H1 (cell line): ENCODE data around the gene NEO1. TPM values are rescaled to one million over a fixed set of nuclear protein-coding genes. Genes with fewer than 3 reads are reported as not detected.

Experiments used
- CTBP2 ChIP-seq: IDR thresholded peaks from 2 replicates; pipeline ENCODE4 v1.7.0; 2011; ENCODE audit warnings: borderline replicate concordance, mild to moderate bottlenecking, moderate library complexity, mixed read lengths, low read length; ENCODE audit not compliant: insufficient read depth, insufficient read length
- EP300 ChIP-seq, 2 experiments: IDR thresholded peaks; 1 replicate in 1 of 2; 2 replicates in 1 of 2; pipeline ENCODE4 v1.6.1; 2011 to 2012; ENCODE audit warnings: low read depth in 2 of 2, low read length in 2 of 2, mild to moderate bottlenecking in 2 of 2, borderline replicate concordance in 1 of 2, inconsistent platforms in 1 of 2, moderate library complexity in 1 of 2
- GTF2F1 ChIP-seq: IDR thresholded peaks from 2 replicates; pipeline ENCODE4 v1.6.1; 2012; ENCODE audit warnings: low read depth, low read length, improper control_type of control experiment, borderline replicate concordance
- HDAC6 ChIP-seq: IDR thresholded peaks from one replicate; pipeline ENCODE4 v1.7.1; 2012; ENCODE audit warnings: low read depth, mild to moderate bottlenecking, inconsistent platforms, low read length, moderate library complexity
- KDM1A ChIP-seq: fragments of 200-600, 300-600 bp; sonication (generic); IDR thresholded peaks from 2 replicates; pipeline ENCODE4 v1.7.1; 2016; ENCODE audit warnings: mild to moderate bottlenecking, low read length, borderline replicate concordance
- MAFK ChIP-seq: IDR thresholded peaks from 2 replicates; pipeline ENCODE4 v1.6.1; 2012; ENCODE audit warnings: low read depth, mild to moderate bottlenecking, improper control_type of control experiment, low read length
- PHF8 ChIP-seq: fragments of 200-600 bp; sonication (generic); conservative IDR thresholded peaks from 2 replicates; pipeline ENCODE4 v1.7.1; 2012; ENCODE audit warnings: low read depth, mild to moderate bottlenecking, inconsistent platforms, low read length, moderate library complexity
- POLR2A ChIP-seq, 2 experiments: IDR thresholded peaks; 1 replicate in 1 of 2; 2 replicates in 1 of 2; pipeline ENCODE4 v1.6.1; 2011; ENCODE audit warnings: low read depth in 2 of 2, low read length in 2 of 2, mild to moderate bottlenecking in 2 of 2; ENCODE audit errors: control extremely low read depth in 1 of 2
- SP1 ChIP-seq: IDR thresholded peaks from 2 replicates; pipeline ENCODE4 v1.6.1; 2011; ENCODE audit warnings: low read depth, low read length
- polyA plus RNA-seq, 7 experiments: library from polyadenylated mRNA; depleted of rRNA in 3 of 7; stranded (reverse) in 5 of 7; unstranded in 2 of 7; fragments of >200 nt in 5 of 7; fragments of 200-250 nt in 2 of 7; gene quantifications; 1 replicate in 5 of 7; 2 replicates in 1 of 7; 4 replicates in 1 of 7; pipeline versions ENCODE4 v1.2.1 to v1.2.3, GENCODE V29; 2011 to 2013; ENCODE audit warnings: missing spikeins in 2 of 7, mixed read lengths in 2 of 7
- total RNA-seq: library from RNA; stranded (reverse); fragmentation: NEBNext Ultra II Directional; extraction: Animal tissue kit (Norgen Biotek cat#: 25700); gene quantifications from 2 replicates; pipeline ENCODE4 v1.2.1, GENCODE V29; 2021

The NEO1 gene
- total and polyA plus RNA-seq, 2 of the 8 experiments (the other 6 are each of a cell fraction or from before 2014, with no cell fraction given), result 36.0 to 51.0 TPM

- TF ChIP-seq PHF8 (no peak), HDAC6 (no peak), KDM1A (no peak), MAFK (no peak), POLR2A (IDR thresholded peaks at IDR 0.05; ENCODE audit: control extremely low read depth in 1 of 2, low read depth in 2 of 2, low read length in 2 of 2) (no peak), CTBP2 (no peak), SP1 (no peak), EP300 (IDR thresholded peaks at IDR 0.05; ENCODE audit: borderline replicate concordance in 1 of 2, low read depth in 2 of 2, low read length in 2 of 2) (no peak), GTF2F1 (no peak)
These were observed 195.1 kb downstream of the NEO1 start (continued) for GRCh38 chr15:73247331-73247730.
